Measurements from ENCODE around the gene SLC35A2. TPM values are rescaled to one million over a fixed set of nuclear protein-coding genes. Genes with fewer than 3 reads are reported as not detected.

The SLC35A2 gene
- total and polyA plus RNA-seq, 7 experiments from 2014 or later = 6.7 to 36.7 (median 14.8) TPM

- Mint-ChIP-seq H3K4me3 (peak overlapping the region; percentile 87 to 99 (median 96)), H3K9me3 (peaks cover 0 to 2% (median 0%) of the 10 kb centered on the region in 11 donors), H3K27ac (peak overlapping the region; percentile 89 to 99 (median 95)), H3K4me1 (peaks cover 17 to 79% (median 45%) of the 10 kb centered on the region in 7 donors), H3K27me3 (peaks cover 0 to 5% (median 0%) of the 10 kb centered on the region in 5 donors), H3K36me3 (peaks cover 4 to 46% (median 22%) of the 10 kb centered on the region in 5 donors)
- peak overlapping the region; percentile 72 for H3K4me3 ChIP-seq (ENCODE audit: low read length)
- DNase-seq (no peak), ATAC-seq (no peak)
- POLR2A ChIA-PET = interaction anchor here (0.6 to 15.7 kb wide), 7 partner anchors 9 to 108 kb away, joined by 3 to 432 read pairs (median 4); partner anchors contain the start of gene SLC35A2
- no peaks in the 10 kb centered on the region for H3K27me3 ChIP-seq (ENCODE audit: control insufficient read depth in 2 of 2, insufficient read depth in 2 of 2, low read length in 2 of 2)
- H3K27ac ChIP-seq (ENCODE audit: low read depth, low read length) = peak overlapping the region; percentile 95
- H3K36me3 ChIP-seq (ENCODE audit: control insufficient read depth in 2 of 3, insufficient read depth in 3 of 3, low read length in 3 of 3) = peaks cover 4 to 42% (median 12%) of the 10 kb centered on the region in 3 experiments
- CTCF ChIA-PET = interaction anchor here (0.6 to 2.0 kb wide), 2 partner anchors 16 to 25 kb away, joined by 6 to 14 read pairs; no protein-coding TSS in a partner anchor
- peaks cover 37 to 43% of the 10 kb centered on the region in 2 donors for H3K4me1 ChIP-seq (ENCODE audit: control insufficient read depth in 2 of 2, insufficient read depth in 2 of 2, low read length in 2 of 2)
- H3K9me3 ChIP-seq (ENCODE audit: control insufficient read depth in 2 of 3, low read length in 3 of 3) = no peaks in the 10 kb centered on the region
- intact Hi-C loops (cut with micrococcal nuclease) = no loop called here
These were observed 9.3 kb upstream of the SLC35A2 start for GRCh38 chrX:48920718-48921104.

- Histone ChIP-seq H3K4me3 (ENCODE audit: low read length) (peak overlapping the region; percentile 72), H3K9me3 (ENCODE audit: control insufficient read depth in 2 of 3, low read length in 3 of 3) (no peaks in the 10 kb centered on the region), H3K4me1 (ENCODE audit: control insufficient read depth in 2 of 2, insufficient read depth in 2 of 2, low read length in 2 of 2) (peaks cover 41 to 42% of the 10 kb centered on the region in 2 donors), H3K27ac (ENCODE audit: low read depth, low read length) (peak overlapping the region; percentile 95), H3K36me3 (ENCODE audit: control insufficient read depth in 2 of 3, insufficient read depth in 3 of 3, low read length in 3 of 3) (peaks cover 7 to 42% (median 8%) of the 10 kb centered on the region in 3 experiments), H3K27me3 (ENCODE audit: control insufficient read depth in 2 of 2, insufficient read depth in 2 of 2, low read length in 2 of 2) (no peaks in the 10 kb centered on the region)
- Mint-ChIP-seq H3K9me3 (peaks cover 0 to 2% (median 0%) of the 10 kb centered on the region in 11 donors), H3K27ac (peak overlapping the region; percentile 89 to 99 (median 95)), H3K4me1 (peaks cover 17 to 79% (median 41%) of the 10 kb centered on the region in 7 donors), H3K4me3 (peak overlapping the region; percentile 87 to 99 (median 96)), H3K36me3 (peaks cover 4 to 48% (median 22%) of the 10 kb centered on the region in 5 donors), H3K27me3 (peaks cover 0 to 5% (median 0%) of the 10 kb centered on the region in 5 donors)
- CTCF ChIA-PET = interaction anchor here (0.6 to 2.0 kb wide), 5 partner anchors 17 to 27 kb away, joined by 3 to 14 read pairs (median 6); no protein-coding TSS in a partner anchor
- ATAC-seq (peak; percentile 11), DNase-seq (peak in 6 of 9 donors; percentile 48 to 75 (median 62))
- POLR2A ChIA-PET = interaction anchor here (0.6 to 15.7 kb wide), 11 partner anchors 8 to 183 kb away, joined by 3 to 432 read pairs (median 4); partner anchors contain the start of genes PQBP1, SLC35A2 and TIMM17B
- intact Hi-C loops (cut with micrococcal nuclease) = loop anchor here (1.0 to 5.0 kb wide), 10 partner anchors 9 to 1703 kb away; partner anchors contain the start of genes CDK16 (in 1 of the 2), FTSJ1 (in 1 of the 2), GRIPAP1 (in 1 of the 2) and SLC35A2 (in 1 of the 2)
These were observed 8.7 kb upstream of the SLC35A2 start for GRCh38 chrX:48919947-48920717.

GRCh38 chrX:48919360-48919841, 8.0 kb upstream of the SLC35A2 start:
- Histone ChIP-seq H3K36me3 (ENCODE audit: control insufficient read depth in 2 of 3, insufficient read depth in 3 of 3, low read length in 3 of 3) (peaks cover 12 to 47% (median 14%) of the 10 kb centered on the region in 3 experiments), H3K9me3 (ENCODE audit: control insufficient read depth in 2 of 3, low read length in 3 of 3) (no peaks in the 10 kb centered on the region), H3K4me3 (ENCODE audit: low read length) (peak overlapping the region; percentile 72), H3K27ac (ENCODE audit: low read depth, low read length) (peak overlapping the region; percentile 95), H3K4me1 (ENCODE audit: control insufficient read depth in 2 of 2, insufficient read depth in 2 of 2, low read length in 2 of 2) (peaks cover 46 to 47% of the 10 kb centered on the region in 2 donors), H3K27me3 (ENCODE audit: control insufficient read depth in 2 of 2, insufficient read depth in 2 of 2, low read length in 2 of 2) (no peaks in the 10 kb centered on the region)
- ChIA-PET POLR2A (interaction anchor here (0.5 to 15.7 kb wide), 9 partner anchors 10 to 236 kb away, joined by 3 to 432 read pairs (median 4); partner anchors contain the start of genes PQBP1 and TIMM17B), CTCF (interaction anchor here (0.6 to 2.0 kb wide), 4 partner anchors 18 to 28 kb away, joined by 3 to 14 read pairs (median 6); no protein-coding TSS in a partner anchor)
- Mint-ChIP-seq H3K4me3 (peak overlapping the region; percentile 87 to 99 (median 96)), H3K36me3 (peaks cover 4 to 54% (median 19%) of the 10 kb centered on the region in 5 donors), H3K27me3 (peaks cover 0 to 5% (median 0%) of the 10 kb centered on the region in 5 donors), H3K9me3 (peaks cover 0 to 2% (median 0%) of the 10 kb centered on the region in 11 donors), H3K4me1 (peaks cover 14 to 83% (median 44%) of the 10 kb centered on the region in 7 donors), H3K27ac (peak overlapping the region; percentile 89 to 99 (median 95))
- intact Hi-C loops (cut with micrococcal nuclease) = loop anchor here (1.0 to 5.0 kb wide), 10 partner anchors 8 to 1702 kb away; partner anchors contain the start of genes CDK16 (in 1 of the 2), FTSJ1 (in 1 of the 2), GRIPAP1 (in 1 of the 2) and SLC35A2 (in 1 of the 2)
- ATAC-seq = peak; percentile 18
- peak in 5 of 9 donors; percentile 45 to 65 (median 47) for DNase-seq

- peaks cover 0 to 2% (median 0%) of the 10 kb centered on the region in 11 donors for H3K9me3 Mint-ChIP-seq
- POLR2A ChIA-PET = interaction anchor here (0.5 to 15.7 kb wide), 9 partner anchors 10 to 236 kb away, joined by 3 to 432 read pairs (median 4); partner anchors contain the start of genes PQBP1 and TIMM17B
- CTCF ChIA-PET = interaction anchor here (1.3 to 2.0 kb wide), 3 partner anchors 18 to 23 kb away, joined by 5 to 14 read pairs (median 6); no protein-coding TSS in a partner anchor
- no peaks in the 10 kb centered on the region for H3K27me3 ChIP-seq (ENCODE audit: control insufficient read depth in 2 of 2, insufficient read depth in 2 of 2, low read length in 2 of 2)
- peaks cover 0 to 5% (median 0%) of the 10 kb centered on the region in 5 donors for H3K27me3 Mint-ChIP-seq
- DNase-seq = peak; percentile 79 to 96 (median 93)
- ATAC-seq = peak; percentile 82
- peaks cover 10 to 83% (median 44%) of the 10 kb centered on the region in 7 donors for H3K4me1 Mint-ChIP-seq
- no peaks in the 10 kb centered on the region for H3K9me3 ChIP-seq (ENCODE audit: control insufficient read depth in 2 of 3, low read length in 3 of 3)
- H3K4me3 ChIP-seq (ENCODE audit: low read length) = peak within 1 kb of the TSS; percentile 75
- H3K4me1 ChIP-seq (ENCODE audit: control insufficient read depth in 2 of 2, insufficient read depth in 2 of 2, low read length in 2 of 2) = peaks cover 45 to 48% of the 10 kb centered on the region in 2 donors
- peaks cover 0 to 55% (median 17%) of the 10 kb centered on the region in 5 donors for H3K36me3 Mint-ChIP-seq
- H3K4me3 Mint-ChIP-seq = peak within 1 kb of the TSS; percentile 87 to 99 (median 96)
- peak within 1 kb of the TSS; percentile 89 to 99 (median 96) for H3K27ac Mint-ChIP-seq
- peak within 1 kb of the TSS; percentile 95 for H3K27ac ChIP-seq (ENCODE audit: low read depth, low read length)
- H3K36me3 ChIP-seq (ENCODE audit: control insufficient read depth in 2 of 3, insufficient read depth in 3 of 3, low read length in 3 of 3) = peaks cover 18 to 49% (median 20%) of the 10 kb centered on the region in 3 experiments
- intact Hi-C loops (cut with micrococcal nuclease) = loop anchor here (1.0 to 5.0 kb wide), 10 partner anchors 7 to 1701 kb away; partner anchors contain the start of genes CDK16 (in 1 of the 2), FTSJ1 (in 1 of the 2), GRIPAP1 (in 1 of the 2) and SLC35A2 (in 1 of the 2)
These were observed 7.3 kb upstream of the SLC35A2 start, which contains the start of gene PIM2 for GRCh38 chrX:48918643-48919340. TSS of gene PIM2 (minus strand) at chrX:48919024. CDS start at chrX:48918834, 190 bp downstream.

- ChIA-PET POLR2A (interaction anchor here (0.6 to 15.7 kb wide), 4 partner anchors 8 to 58 kb away, joined by 3 to 432 read pairs (median 8); partner anchors contain the start of genes PQBP1 and TIMM17B), CTCF (interaction anchor here (1.0 kb wide), 1 partner anchor 19 kb away, joined by 4 read pairs; no protein-coding TSS in a partner anchor)
- Histone ChIP-seq H3K27ac (ENCODE audit: low read depth, low read length) (peak overlapping the region; percentile 95), H3K9me3 (ENCODE audit: control insufficient read depth in 2 of 3, low read length in 3 of 3) (no peaks in the 10 kb centered on the region), H3K4me1 (ENCODE audit: control insufficient read depth in 2 of 2, insufficient read depth in 2 of 2, low read length in 2 of 2) (peaks cover 43 to 49% of the 10 kb centered on the region in 2 donors), H3K4me3 (ENCODE audit: low read length) (peak overlapping the region; percentile 75), H3K27me3 (ENCODE audit: control insufficient read depth in 2 of 2, insufficient read depth in 2 of 2, low read length in 2 of 2) (no peaks in the 10 kb centered on the region), H3K36me3 (ENCODE audit: control insufficient read depth in 2 of 3, insufficient read depth in 3 of 3, low read length in 3 of 3) (peaks cover 21 to 49% (median 25%) of the 10 kb centered on the region in 3 experiments)
- Mint-ChIP-seq H3K4me1 (peaks cover 10 to 83% (median 48%) of the 10 kb centered on the region in 7 donors), H3K4me3 (peak overlapping the region; percentile 87 to 99 (median 96)), H3K9me3 (peaks cover 0 to 2% (median 0%) of the 10 kb centered on the region in 11 donors), H3K36me3 (peaks cover 0 to 55% (median 17%) of the 10 kb centered on the region in 5 donors), H3K27me3 (peaks cover 0 to 5% (median 0%) of the 10 kb centered on the region in 5 donors), H3K27ac (peak overlapping the region; percentile 89 to 99 (median 95))
- no peak for DNase-seq
- intact Hi-C loops (cut with micrococcal nuclease) = loop anchor here (2.0 to 5.0 kb wide), 5 partner anchors 61 to 1701 kb away; partner anchors contain the start of genes CDK16 (in 1 of the 2), FTSJ1 (in 1 of the 2) and GRIPAP1 (in 1 of the 2)
- ATAC-seq = no peak
These were observed 6.8 kb upstream of the SLC35A2 start for GRCh38 chrX:48918301-48918642.

Measured in naive thymus-derived CD4-positive, alpha-beta T cell (primary cell).